K562 (cell line): ENCODE data around the gene METAP1.

Experiments used
- CBFA2T2 ChIP-seq: fragments of 450-650 bp; conservative IDR thresholded peaks from 2 replicates; pipeline ENCODE4 v1.6.1; 2017; ENCODE audit warnings: mild to moderate bottlenecking
- CREB1 ChIP-seq, 2 experiments: sonication (generic) in 1 of 2; formaldehyde crosslinking in 1 of 2; IDR thresholded peaks; 2 replicates each; pipeline versions ENCODE4 v1.6.1 to v1.8.0; 2012 to 2022; ENCODE audit warnings: inconsistent platforms in 1 of 2, mild to moderate bottlenecking in 1 of 2, missing genetic modification reagents in 1 of 2, moderate library complexity in 1 of 2
- CSDE1 ChIP-seq, 2 experiments: fragments of 450-650 bp; IDR thresholded peaks; 2 replicates each; pipeline ENCODE4 v1.6.1; 2016; ENCODE audit warnings: mild to moderate bottlenecking in 1 of 2
- CUX1 ChIP-seq: fragments of 200-800 bp; sonication (Bioruptor generic); IDR thresholded peaks from 2 replicates; pipeline ENCODE4 v1.6.1; 2016; ENCODE audit warnings: missing genetic modification characterization, missing compliant biosample characterization
- PRMT5 ChIP-seq: sonication (generic); formaldehyde crosslinking; IDR thresholded peaks from 2 replicates; pipeline ENCODE4 v1.5.0; 2020; ENCODE audit warnings: missing genetic modification reagents
- RNF2 ChIP-seq: sonication (generic); IDR thresholded peaks from 2 replicates; pipeline ENCODE4 v1.6.1; 2016

- no peak for TF ChIP-seq RNF2
- no peak for TF ChIP-seq CREB1 (IDR thresholded peaks at IDR 0.05)
- TF ChIP-seq CREB1 (CRISPR knock-in tag; IDR thresholded peaks at IDR 0.05) = no peak
- no peak for TF ChIP-seq CBFA2T2
- TF ChIP-seq PRMT5 (CRISPR knock-in tag) = no peak
- no peak for TF ChIP-seq CSDE1 (IDR thresholded peaks at IDR 0.05)
- no peak for TF ChIP-seq CUX1 (CRISPR knock-in tag)
These were observed 32.7 kb downstream of the METAP1 start for GRCh38 chr4:99028187-99028586.
